ENCODE results near the gene NTRK2.
A peak's percentile ranks its signal among the peaks of the same experiment; 100 is the strongest.

Gene NTRK2

GRCh38 chr9:84819491-84819991, 150.0 kb downstream of the NTRK2 start:
- DNase-seq (ENCODE audit: low read depth): no peak

- DNase-seq (ENCODE audit: low read depth): no peak
Measured at GRCh38 chr9:84821431-84821830, 151.9 kb downstream of the NTRK2 start.

GRCh38 chr9:84822589-84823233, 153.2 kb downstream of the NTRK2 start:
- DNase-seq (ENCODE audit: low read depth): no peak

- no peak for DNase-seq (ENCODE audit: low read depth)
Measured at GRCh38 chr9:84823421-84824271, 154.1 kb downstream of the NTRK2 start.

- no peak for DNase-seq (ENCODE audit: low read depth)
Measured at GRCh38 chr9:84827216-84827765, 157.8 kb downstream of the NTRK2 start.

- no peak for DNase-seq (ENCODE audit: low read depth)
Measured at GRCh38 chr9:84828046-84828445, 158.5 kb downstream of the NTRK2 start.

- no peak for DNase-seq (ENCODE audit: low read depth)
Measured at GRCh38 chr9:84829471-84829870, 159.9 kb downstream of the NTRK2 start.

GRCh38 chr9:84829997-84830696, 160.6 kb downstream of the NTRK2 start:
- no peak for DNase-seq (ENCODE audit: low read depth)

GRCh38 chr9:84831377-84831776, 161.8 kb downstream of the NTRK2 start:
- DNase-seq (ENCODE audit: low read depth): no peak

- DNase-seq (ENCODE audit: low read depth): no peak
Measured at GRCh38 chr9:84832453-84832852, 162.9 kb downstream of the NTRK2 start.

- DNase-seq (ENCODE audit: low read depth): no peak
Measured at GRCh38 chr9:84834426-84834825, 164.9 kb downstream of the NTRK2 start.

- no peak for DNase-seq (ENCODE audit: low read depth)
Measured at GRCh38 chr9:84835745-84836144, 166.2 kb downstream of the NTRK2 start.

GRCh38 chr9:84838879-84839278, 169.3 kb downstream of the NTRK2 start:
- no peak for DNase-seq (ENCODE audit: low read depth)

- peak; percentile 33 for DNase-seq (ENCODE audit: low read depth)
Measured at GRCh38 chr9:84839541-84839940, 170.0 kb downstream of the NTRK2 start.

- DNase-seq (ENCODE audit: low read depth): no peak
Measured at GRCh38 chr9:84841931-84842330, 172.4 kb downstream of the NTRK2 start.

- DNase-seq (ENCODE audit: low read depth): no peak
Measured at GRCh38 chr9:84843175-84843824, 173.8 kb downstream of the NTRK2 start.

- no peak for DNase-seq (ENCODE audit: low read depth)
Measured at GRCh38 chr9:84845956-84846900, 176.7 kb downstream of the NTRK2 start.

GRCh38 chr9:84846906-84847305, 177.4 kb downstream of the NTRK2 start:
- no peak for DNase-seq (ENCODE audit: low read depth)

GRCh38 chr9:84849049-84849448, 179.5 kb downstream of the NTRK2 start:
- DNase-seq (ENCODE audit: low read depth): no peak

GRCh38 chr9:84850830-84851392, 181.4 kb downstream of the NTRK2 start:
- DNase-seq (ENCODE audit: low read depth): no peak
